Duodenal mucosa (tissue), 2 donors: ENCODE data around the gene DENND2D.

Experiments used
- H3K27ac ChIP-seq: one replicate; pipeline ENCODE4 v1.7.0; 2013; ENCODE audit warnings: low read depth, low read length
- H3K27me3 ChIP-seq, 2 donors: one replicate each; pipeline ENCODE4 v1.7.0; 2013; ENCODE audit warnings: low read length in 2 of 2, control low read depth in 1 of 2; ENCODE audit not compliant: insufficient read depth in 2 of 2, control insufficient read depth in 1 of 2
- H3K36me3 ChIP-seq, 2 donors: one replicate each; pipeline ENCODE4 v1.7.0; 2013; ENCODE audit warnings: low read length in 2 of 2, control low read depth in 1 of 2; ENCODE audit not compliant: insufficient read depth in 2 of 2, control insufficient read depth in 1 of 2
- H3K4me1 ChIP-seq, 2 donors: one replicate each; pipeline ENCODE4 v1.7.0; 2013; ENCODE audit warnings: low read length in 2 of 2, control low read depth in 1 of 2; ENCODE audit not compliant: insufficient read depth in 2 of 2, control insufficient read depth in 1 of 2
- H3K4me3 ChIP-seq, 2 donors: one replicate each; pipeline ENCODE4 v1.7.0; 2013; ENCODE audit warnings: low read length in 2 of 2, low read depth in 1 of 2
- H3K9ac ChIP-seq, 2 donors: one replicate each; pipeline ENCODE4 v1.7.0; 2013; ENCODE audit warnings: low read length in 2 of 2, low read depth in 1 of 2
- H3K9me3 ChIP-seq, 2 donors: one replicate each; pipeline ENCODE4 v1.7.0; 2013; ENCODE audit warnings: low read length in 2 of 2, control low read depth in 1 of 2; ENCODE audit not compliant: control insufficient read depth in 1 of 2

Gene DENND2D

GRCh38 chr1:111234258-111234657 lies 33.8 kb upstream of the DENND2D start:
- Histone ChIP-seq H3K4me1 (no peaks in the 10 kb centered on the region), H3K36me3 (no peaks in the 10 kb centered on the region), H3K9ac (no peak overlapping the region), H3K27ac (no peak overlapping the region), H3K27me3 (no peaks in the 10 kb centered on the region), H3K9me3 (no peaks in the 10 kb centered on the region), H3K4me3 (no peak overlapping the region)

- Histone ChIP-seq H3K27ac (no peak overlapping the region), H3K9ac (no peak overlapping the region), H3K4me1 (no peaks in the 10 kb centered on the region), H3K4me3 (no peak overlapping the region), H3K27me3 (no peaks in the 10 kb centered on the region), H3K36me3 (no peaks in the 10 kb centered on the region), H3K9me3 (no peaks in the 10 kb centered on the region)
These were observed 31.7 kb upstream of the DENND2D start for GRCh38 chr1:111232134-111232533.

- Histone ChIP-seq H3K27me3 (no peaks in the 10 kb centered on the region), H3K4me3 (no peak overlapping the region), H3K4me1 (no peaks in the 10 kb centered on the region), H3K9ac (no peak overlapping the region), H3K9me3 (no peaks in the 10 kb centered on the region), H3K36me3 (no peaks in the 10 kb centered on the region), H3K27ac (no peak overlapping the region)
These were observed 28.3 kb upstream of the DENND2D start for GRCh38 chr1:111228748-111229126.

- H3K36me3 ChIP-seq = no peaks in the 10 kb centered on the region
- no peak overlapping the region for H3K27ac ChIP-seq
- no peaks in the 10 kb centered on the region for H3K9me3 ChIP-seq
- no peaks in the 10 kb centered on the region for H3K4me1 ChIP-seq
- H3K27me3 ChIP-seq = no peaks in the 10 kb centered on the region
- no peak overlapping the region for H3K4me3 ChIP-seq
- H3K9ac ChIP-seq = no peak overlapping the region
These were observed 27.7 kb upstream of the DENND2D start for GRCh38 chr1:111227851-111228747.

DNA sequence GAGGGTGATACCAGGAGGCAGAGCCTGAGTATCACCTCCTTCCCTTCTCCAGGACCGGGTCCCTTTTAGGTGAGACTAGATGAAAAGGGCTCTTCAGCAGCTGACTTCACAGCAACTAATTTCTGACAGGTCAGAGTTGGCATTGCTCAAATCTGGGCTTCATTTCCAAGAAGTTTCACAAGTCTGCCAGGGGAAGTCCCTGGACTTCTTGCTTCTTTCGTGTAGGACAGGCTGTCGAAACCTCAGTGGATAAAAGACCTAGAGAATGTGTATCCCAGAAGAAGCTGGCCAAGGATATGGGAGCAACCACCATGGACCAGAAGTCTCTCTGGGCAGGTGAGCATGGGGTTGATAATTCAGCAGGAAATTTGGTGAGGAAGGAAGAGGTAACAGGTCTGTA lies 27.0 kb upstream of the DENND2D start, which contains the start of gene CHI3L2:
Gene CHI3L2, plus strand, starts transcription at position 280 of the 400 bp plus-strand sequence. Its CDS starts 17 bp downstream, at position 297.
- no peaks in the 10 kb centered on the region for H3K27me3 ChIP-seq
- peaks cover 4 to 7% of the 10 kb centered on the region in 2 donors for H3K4me1 ChIP-seq
- no peaks in the 10 kb centered on the region for H3K9me3 ChIP-seq
- no peak within 1 kb of the TSS for H3K4me3 ChIP-seq
- no peaks in the 10 kb centered on the region for H3K36me3 ChIP-seq
- no peak within 1 kb of the TSS for H3K9ac ChIP-seq
- no peak within 1 kb of the TSS for H3K27ac ChIP-seq

DNA sequence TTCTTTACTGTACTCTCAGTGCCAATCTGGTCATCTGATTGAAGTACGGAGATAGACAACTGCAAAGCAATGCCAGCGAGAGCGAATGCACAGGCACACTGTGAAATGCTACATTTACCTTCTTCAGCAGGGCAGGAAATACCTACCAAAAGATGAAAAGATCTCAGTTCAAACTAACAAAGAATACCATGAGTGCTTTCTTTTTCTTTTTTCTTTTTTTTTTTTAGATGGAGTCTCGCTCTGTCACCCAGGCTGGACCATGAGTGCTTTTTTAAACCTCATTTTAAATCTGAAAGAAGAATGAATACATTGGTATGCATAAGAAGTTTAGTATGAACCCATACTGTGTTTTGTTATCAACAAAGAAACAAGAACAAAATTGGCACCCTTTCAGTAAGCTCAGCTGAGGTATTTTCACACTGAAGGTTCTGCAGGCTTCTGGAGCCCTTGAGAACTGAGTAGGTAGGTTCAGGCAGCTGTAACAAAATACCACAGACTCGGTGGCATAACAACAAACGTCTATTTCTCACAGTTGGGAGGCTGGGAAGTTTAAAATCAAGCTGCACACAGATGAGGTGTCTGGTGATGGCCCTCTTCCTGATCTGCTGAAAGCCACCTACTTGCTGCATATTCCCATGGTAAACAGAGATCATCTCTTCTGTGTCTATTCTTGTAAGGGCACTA lies 25.4 kb upstream of the DENND2D start:
- Histone ChIP-seq H3K4me1 (peaks cover 16 to 19% of the 10 kb centered on the region in 2 donors), H3K27me3 (no peaks in the 10 kb centered on the region), H3K36me3 (no peaks in the 10 kb centered on the region)

DNA sequence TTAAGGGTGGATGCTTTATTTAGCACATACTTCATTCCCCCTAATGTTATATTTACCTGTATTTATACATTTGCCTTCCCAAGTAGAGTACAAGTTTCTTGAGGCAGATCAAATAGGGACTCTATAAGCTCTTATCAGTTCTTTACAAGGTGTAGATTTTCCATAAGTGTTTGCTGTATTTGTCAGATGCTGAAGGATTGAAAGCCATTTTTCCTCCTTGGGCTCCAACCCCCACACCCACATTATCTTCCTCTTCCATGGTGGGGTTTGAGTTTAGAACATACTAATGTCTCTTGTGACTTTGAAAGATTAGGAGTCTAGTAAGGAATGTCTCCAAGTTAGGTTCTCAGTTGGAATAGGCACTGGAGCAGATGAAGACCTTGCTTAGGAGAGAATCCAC lies 24.6 kb upstream of the DENND2D start:
- Histone ChIP-seq H3K9ac (no peak overlapping the region), H3K27ac (no peak overlapping the region), H3K27me3 (no peaks in the 10 kb centered on the region), H3K36me3 (no peaks in the 10 kb centered on the region), H3K4me3 (no peak overlapping the region), H3K9me3 (no peaks in the 10 kb centered on the region), H3K4me1 (peaks cover 23 to 26% of the 10 kb centered on the region in 2 donors)

More for the DNA sequence above, 25.4 kb upstream of the DENND2D start:
- H3K9ac ChIP-seq = no peak overlapping the region
- H3K27ac ChIP-seq = no peak overlapping the region
- no peaks in the 10 kb centered on the region for H3K9me3 ChIP-seq
- no peak overlapping the region for H3K4me3 ChIP-seq

DNA sequence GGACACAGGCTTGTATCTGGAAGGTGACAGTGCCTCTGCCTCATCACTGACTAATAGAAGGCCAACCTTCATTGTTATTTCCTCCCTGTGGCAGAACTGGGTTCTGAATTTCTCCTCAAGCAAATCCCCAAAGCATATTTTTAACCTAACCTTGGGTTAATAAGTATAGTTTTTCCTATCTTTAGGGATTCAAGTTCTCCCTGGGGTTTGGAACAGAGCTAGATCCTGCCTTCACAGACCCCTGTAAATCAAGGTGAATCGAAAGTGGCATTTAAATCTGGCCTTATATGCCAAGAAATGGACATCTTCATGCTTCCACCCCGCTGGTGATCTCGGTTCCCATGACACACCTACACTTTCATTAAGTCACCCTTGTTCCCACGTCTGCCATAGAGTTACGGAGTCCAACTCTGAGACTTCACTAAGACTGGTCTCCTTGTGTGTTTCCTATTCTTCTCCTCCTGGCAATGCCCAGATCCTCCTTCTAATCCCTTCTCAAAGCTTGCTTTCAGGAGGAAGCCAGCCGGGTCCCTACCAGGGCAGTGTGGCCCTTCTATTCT lies 22.8 kb upstream of the DENND2D start:
- H3K9me3 ChIP-seq = no peaks in the 10 kb centered on the region
- H3K4me1 ChIP-seq = peaks cover 29 to 30% of the 10 kb centered on the region in 2 donors
- H3K27ac ChIP-seq = no peak overlapping the region
- H3K36me3 ChIP-seq = no peaks in the 10 kb centered on the region
- no peak overlapping the region for H3K4me3 ChIP-seq
- peak overlapping the region in 1 of 2 donors; percentile 15 for H3K9ac ChIP-seq
- H3K27me3 ChIP-seq = no peaks in the 10 kb centered on the region

- H3K36me3 ChIP-seq = no peaks in the 10 kb centered on the region
- no peaks in the 10 kb centered on the region for H3K27me3 ChIP-seq
- H3K4me1 ChIP-seq = peaks cover 29 to 30% of the 10 kb centered on the region in 2 donors
- peak overlapping the region in 1 of 2 donors; percentile 18 for H3K4me3 ChIP-seq
- peak overlapping the region; percentile 15 to 27 for H3K9ac ChIP-seq
- H3K9me3 ChIP-seq = no peaks in the 10 kb centered on the region
- peak overlapping the region; percentile 26 for H3K27ac ChIP-seq
These were observed 22.1 kb upstream of the DENND2D start for GRCh38 chr1:111222308-111223125.
